WI38 (cell line): ENCODE data around the gene ALDH1A3.

Experiments
- H3K4me3 ChIP-seq: 2 replicates; pipeline ENCODE4 v1.5.1; 2011; ENCODE audit warnings: low read depth, mild to moderate bottlenecking, control low read depth, low read length
- CTCF ChIP-seq: IDR thresholded peaks from 2 replicates; pipeline ENCODE4 v1.5.1; 2012; ENCODE audit warnings: low read depth, mild to moderate bottlenecking, control low read depth, low read length

Gene ALDH1A3

GRCh38 chr15:100866386-100867330 is 13.0 kb upstream of the ALDH1A3 start:
- TF ChIP-seq CTCF = no peak
- H3K4me3 ChIP-seq = no peak overlapping the region

GRCh38 chr15:100867433-100867832 is 12.2 kb upstream of the ALDH1A3 start:
- no peak for TF ChIP-seq CTCF
- H3K4me3 ChIP-seq = no peak overlapping the region

GRCh38 chr15:100869151-100869999 is 10.3 kb upstream of the ALDH1A3 start:
- H3K4me3 ChIP-seq = no peak overlapping the region
- TF ChIP-seq CTCF = peak; percentile 66

- H3K4me3 ChIP-seq = no peak overlapping the region
- peak; percentile 87 for TF ChIP-seq CTCF
Observed at GRCh38 chr15:100873029-100873677, 6.5 kb upstream of the ALDH1A3 start.

GRCh38 chr15:100875495-100875894 is 4.1 kb upstream of the ALDH1A3 start:
- no peak for TF ChIP-seq CTCF
- H3K4me3 ChIP-seq = no peak overlapping the region

- no peak overlapping the region for H3K4me3 ChIP-seq
- TF ChIP-seq CTCF = no peak
Observed at GRCh38 chr15:100875976-100876375, 3.7 kb upstream of the ALDH1A3 start.
